Ovary (tissue), 3 donors: ENCODE results near the gene AHRR.

ENCODE experiments used
- CTCF ChIP-seq, 3 donors: fragments of 450-650 bp in 2 of 3; fragments of 200-600 bp in 1 of 3; IDR thresholded peaks; one replicate each; pipeline versions ENCODE4 v1.5.1 to v1.8.0; 2016 to 2022; ENCODE audit warnings: antibody characterized with exemption in 3 of 3, mild to moderate bottlenecking in 1 of 3
- POLR2A ChIP-seq: fragments of 450-650 bp; IDR thresholded peaks from one replicate; pipeline ENCODE4 v1.6.1; 2017; ENCODE audit warnings: antibody characterized with exemption, mild to moderate bottlenecking, moderate library complexity
- donor health status: DM: no; HTN: no; CAD: no.

GRCh38 chr5:318341-318897, 3.1 kb upstream of the AHRR start:
- TF ChIP-seq CTCF (IDR thresholded peaks at IDR 0.05): no peak
- TF ChIP-seq POLR2A: no peak
